ENCODE data around the gene PCCA.

PCCA gene

DNA sequence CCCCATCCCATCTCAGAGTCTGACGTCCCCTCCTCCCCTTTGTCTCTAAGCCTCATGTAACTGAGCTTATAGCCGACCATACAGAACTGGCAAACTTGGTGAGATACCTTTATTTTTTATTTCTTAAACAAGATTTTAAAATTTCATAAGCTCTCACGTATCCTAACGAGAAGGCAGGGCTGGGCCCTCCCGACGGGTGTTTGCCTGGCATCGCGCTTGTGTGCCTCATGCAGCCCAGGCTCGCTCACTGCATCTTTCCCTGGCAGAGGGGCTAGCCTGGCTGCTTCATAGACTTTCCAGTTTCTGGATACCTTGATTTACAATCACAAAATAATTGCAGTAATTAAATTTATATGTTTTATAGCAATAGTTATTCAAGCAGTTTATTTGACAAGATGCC lies 430.7 kb downstream of the PCCA start:
- Histone ChIP-seq H3K4me1 (ENCODE audit: insufficient read depth, low read length) (no peaks in the 10 kb centered on the region), H3K79me2 (ENCODE audit: insufficient read depth, low read length) (no peaks in the 10 kb centered on the region), H3K9me3 (ENCODE audit: insufficient read depth, low read length, severe bottlenecking) (no peaks in the 10 kb centered on the region), H3K4me3 (ENCODE audit: low read depth in 1 of 2, low read length in 2 of 2) (no peak overlapping the region), H2AFZ (ENCODE audit: low read depth, low read length) (no peak overlapping the region), H3K27ac (ENCODE audit: low read length) (no peak overlapping the region), H3K4me2 (ENCODE audit: insufficient read depth, low read length) (no peak overlapping the region), H3K36me3 (ENCODE audit: insufficient read depth, low read length) (no peaks in the 10 kb centered on the region), H3K27me3 (ENCODE audit: insufficient read depth, low read length, poor library complexity) (no peaks in the 10 kb centered on the region), H4K20me1 (ENCODE audit: insufficient read depth, low read length) (no peaks in the 10 kb centered on the region), H3K9ac (ENCODE audit: low read depth, low read length) (no peak overlapping the region)
- no peak for ATAC-seq (ENCODE audit: insufficient read depth, low read depth)
- DNase-seq: no peak
- TF ChIP-seq, protein P1, sequence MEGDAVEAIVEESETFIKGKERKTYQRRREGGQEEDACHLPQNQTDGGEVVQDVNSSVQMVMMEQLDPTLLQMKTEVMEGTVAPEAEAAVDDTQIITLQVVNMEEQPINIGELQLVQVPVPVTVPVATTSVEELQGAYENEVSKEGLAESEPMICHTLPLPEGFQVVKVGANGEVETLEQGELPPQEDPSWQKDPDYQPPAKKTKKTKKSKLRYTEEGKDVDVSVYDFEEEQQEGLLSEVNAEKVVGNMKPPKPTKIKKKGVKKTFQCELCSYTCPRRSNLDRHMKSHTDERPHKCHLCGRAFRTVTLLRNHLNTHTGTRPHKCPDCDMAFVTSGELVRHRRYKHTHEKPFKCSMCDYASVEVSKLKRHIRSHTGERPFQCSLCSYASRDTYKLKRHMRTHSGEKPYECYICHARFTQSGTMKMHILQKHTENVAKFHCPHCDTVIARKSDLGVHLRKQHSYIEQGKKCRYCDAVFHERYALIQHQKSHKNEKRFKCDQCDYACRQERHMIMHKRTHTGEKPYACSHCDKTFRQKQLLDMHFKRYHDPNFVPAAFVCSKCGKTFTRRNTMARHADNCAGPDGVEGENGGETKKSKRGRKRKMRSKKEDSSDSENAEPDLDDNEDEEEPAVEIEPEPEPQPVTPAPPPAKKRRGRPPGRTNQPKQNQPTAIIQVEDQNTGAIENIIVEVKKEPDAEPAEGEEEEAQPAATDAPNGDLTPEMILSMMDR (IDR thresholded peaks at IDR 0.05; ENCODE audit: borderline replicate concordance, extremely low read depth, low read length, poor library complexity, severe bottlenecking): no peak
- no peak for TF ChIP-seq EZH2 (IDR thresholded peaks at IDR 0.05; ENCODE audit: borderline replicate concordance, low read depth, low read length, severe bottlenecking)

DNA sequence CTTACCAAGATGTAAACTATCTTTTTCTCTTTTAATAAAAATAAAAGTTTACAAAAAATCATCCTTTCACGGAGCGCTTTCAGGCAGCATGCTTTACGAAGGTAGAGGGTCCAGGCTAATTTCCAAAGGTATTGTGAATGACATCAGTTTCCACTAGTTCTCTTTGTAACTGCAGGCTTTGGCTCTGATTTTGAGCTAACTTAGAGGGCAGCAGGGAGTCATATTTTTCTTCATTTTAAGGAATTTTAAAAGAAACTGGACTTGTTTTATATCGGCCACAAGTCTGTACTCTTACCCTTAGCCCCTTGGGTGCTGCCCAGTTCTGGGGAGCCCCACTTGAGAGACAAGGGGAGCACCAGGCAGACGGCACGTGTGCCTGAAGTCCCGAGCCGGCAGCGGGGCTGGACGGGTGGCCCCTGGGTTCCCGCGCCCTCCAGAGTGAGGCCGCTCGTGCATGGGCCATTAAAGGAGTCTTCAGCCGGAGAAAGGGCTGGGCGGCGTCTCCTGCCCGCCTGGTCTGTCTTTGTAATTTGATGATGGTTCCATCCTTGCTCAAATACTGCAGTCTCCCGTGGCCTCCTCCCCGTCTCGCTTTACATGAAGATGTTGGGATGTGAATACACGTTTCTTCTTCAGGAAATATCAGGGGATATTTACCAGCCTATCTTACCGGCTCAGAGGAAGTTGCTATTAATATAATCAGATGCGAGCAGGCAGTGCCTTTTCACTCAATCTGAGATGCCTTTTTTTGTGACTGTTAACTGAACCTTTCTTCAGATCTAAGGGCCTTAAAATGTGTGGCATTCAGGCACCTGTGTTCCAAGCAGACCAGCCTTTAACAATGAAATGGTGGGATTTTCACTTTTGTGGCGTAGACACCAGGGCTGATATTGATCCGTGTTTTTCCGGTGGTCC lies 432.3 kb downstream of the PCCA start:
- H2AFZ ChIP-seq (ENCODE audit: low read depth, low read length): no peak overlapping the region
- H3K36me3 ChIP-seq (ENCODE audit: insufficient read depth, low read length): no peaks in the 10 kb centered on the region
- no peak for TF ChIP-seq EZH2 (IDR thresholded peaks at IDR 0.05; ENCODE audit: borderline replicate concordance, low read depth, low read length, severe bottlenecking)
- TF ChIP-seq, protein P1 (IDR thresholded peaks at IDR 0.05; ENCODE audit: borderline replicate concordance, extremely low read depth, low read length, poor library complexity, severe bottlenecking): no peak
- no peak overlapping the region for H3K27ac ChIP-seq (ENCODE audit: low read length)
- H3K4me3 ChIP-seq (ENCODE audit: low read depth in 1 of 2, low read length in 2 of 2): no peak overlapping the region
- H3K4me1 ChIP-seq (ENCODE audit: insufficient read depth, low read length): no peaks in the 10 kb centered on the region
- no peaks in the 10 kb centered on the region for H3K79me2 ChIP-seq (ENCODE audit: insufficient read depth, low read length)
- H3K4me2 ChIP-seq (ENCODE audit: insufficient read depth, low read length): no peak overlapping the region
- H3K9ac ChIP-seq (ENCODE audit: low read depth, low read length): no peak overlapping the region
- H3K27me3 ChIP-seq (ENCODE audit: insufficient read depth, low read length, poor library complexity): no peaks in the 10 kb centered on the region
- ATAC-seq (ENCODE audit: insufficient read depth, low read depth) (no peak), DNase-seq (no peak)
- H3K9me3 ChIP-seq (ENCODE audit: insufficient read depth, low read length, severe bottlenecking): no peaks in the 10 kb centered on the region
- H4K20me1 ChIP-seq (ENCODE audit: insufficient read depth, low read length): no peaks in the 10 kb centered on the region

DNA sequence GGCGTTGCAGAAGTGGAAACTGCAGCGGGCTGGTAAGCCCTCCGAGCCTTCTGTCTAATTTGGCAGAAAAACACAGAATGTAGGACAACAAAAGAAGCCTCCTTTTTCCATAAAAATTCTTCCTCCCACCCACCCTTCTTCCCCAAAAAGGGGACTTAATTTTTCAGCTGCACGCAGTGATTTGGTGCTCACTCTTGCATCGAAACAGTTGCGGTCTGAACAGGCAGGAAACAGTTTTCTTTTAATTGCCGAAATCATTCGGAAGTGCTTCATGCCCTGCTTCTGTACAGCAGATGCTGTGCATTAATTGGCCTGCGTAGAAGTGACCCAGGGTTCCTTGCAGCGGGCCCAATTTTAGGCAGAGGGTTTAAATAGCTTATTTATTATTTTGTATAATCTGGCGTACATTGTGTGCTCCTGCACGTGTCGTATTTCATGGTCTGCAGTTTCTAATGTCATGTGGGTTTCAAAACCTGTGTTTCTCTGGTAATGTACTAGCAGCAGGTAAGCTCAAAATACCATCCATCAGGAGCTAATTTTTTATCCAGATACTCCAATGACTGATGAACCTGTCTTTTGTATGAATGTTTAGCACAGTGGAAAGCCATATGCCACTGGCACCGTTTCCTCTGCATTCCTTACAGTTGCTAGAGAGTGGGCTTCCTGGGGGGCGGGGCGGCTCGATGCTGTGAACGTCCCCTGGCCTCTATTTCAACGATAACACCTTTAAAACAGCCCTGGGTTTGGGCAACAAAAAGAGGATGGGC lies 433.1 kb downstream of the PCCA start:
- Histone ChIP-seq H3K79me2 (ENCODE audit: insufficient read depth, low read length) (no peaks in the 10 kb centered on the region), H3K36me3 (ENCODE audit: insufficient read depth, low read length) (no peaks in the 10 kb centered on the region), H4K20me1 (ENCODE audit: insufficient read depth, low read length) (no peaks in the 10 kb centered on the region), H2AFZ (ENCODE audit: low read depth, low read length) (no peak overlapping the region), H3K27me3 (ENCODE audit: insufficient read depth, low read length, poor library complexity) (no peaks in the 10 kb centered on the region), H3K27ac (ENCODE audit: low read length) (no peak overlapping the region), H3K4me1 (ENCODE audit: insufficient read depth, low read length) (no peaks in the 10 kb centered on the region), H3K9ac (ENCODE audit: low read depth, low read length) (no peak overlapping the region), H3K4me3 (ENCODE audit: low read depth in 1 of 2, low read length in 2 of 2) (no peak overlapping the region), H3K4me2 (ENCODE audit: insufficient read depth, low read length) (no peak overlapping the region), H3K9me3 (ENCODE audit: insufficient read depth, low read length, severe bottlenecking) (no peaks in the 10 kb centered on the region)
- no peak for ATAC-seq (ENCODE audit: insufficient read depth, low read depth)
- no peak for DNase-seq
- TF ChIP-seq, protein P1 (IDR thresholded peaks at IDR 0.05; ENCODE audit: borderline replicate concordance, extremely low read depth, low read length, poor library complexity, severe bottlenecking): no peak
- no peak for TF ChIP-seq EZH2 (IDR thresholded peaks at IDR 0.05; ENCODE audit: borderline replicate concordance, low read depth, low read length, severe bottlenecking)

Measured in DND-41 (cell line).